ENCODE measurements around the gene ZFAND3.

- TF ChIP-seq GATA3 (IDR thresholded peaks at IDR 0.05; ENCODE audit: low read depth, low read length) (no peak), GATA2 (IDR thresholded peaks at IDR 0.05; ENCODE audit: low read depth, low read length) (no peak)
Measured at GRCh38 chr6:38001386-38001785, 181.9 kb downstream of the ZFAND3 start.
